ENCODE measurements around the gene SPRED3.

DNA sequence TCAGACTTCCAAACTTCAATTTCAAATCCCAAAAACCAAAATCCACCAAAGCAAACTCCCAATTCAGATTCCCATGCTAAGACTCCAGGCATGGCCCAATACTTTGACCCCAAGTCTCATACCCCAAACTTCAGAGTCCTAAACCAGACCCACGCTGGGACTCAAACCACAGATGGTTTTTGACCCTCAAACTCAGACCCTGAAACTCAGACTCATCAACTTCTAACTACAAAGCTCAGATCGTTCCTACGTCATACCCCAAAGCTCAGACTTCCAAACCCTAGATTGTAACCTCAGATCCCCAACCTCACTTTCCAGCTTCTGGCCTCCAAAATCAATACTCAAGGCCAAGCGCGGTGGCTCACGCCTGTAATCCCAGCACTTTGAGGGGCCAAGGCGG is 56.9 kb downstream of the SPRED3 start:
- TF ChIP-seq EZH2 (IDR thresholded peaks at IDR 0.05; ENCODE audit: borderline replicate concordance, insufficient read depth, low read depth, low read length, poor library complexity, severe bottlenecking): no peak
- TF ChIP-seq CTCF (IDR thresholded peaks at IDR 0.05): no peak

Measured in B cell (primary cell).